Right lung (tissue), 5 donors: ENCODE data around the gene CALHM6. TPM values are rescaled to one million over a fixed set of nuclear protein-coding genes. Genes with fewer than 3 reads are reported as not detected.
"Not testable (repeated sequence)": the region's sequence is repeated elsewhere in the genome, so short reads cannot be mapped to it uniquely, and the experiment has no call there.

ENCODE experiments used
- DNase-seq, 2 donors: peaks; one replicate each; pipeline ENCODE4 v3.0.0-alpha.2; 2013
- polyA plus RNA-seq, 5 donors: library from polyadenylated mRNA; unstranded; fragments of 120-200 nt; gene quantifications; one replicate each; pipeline versions ENCODE4 v1.2.1 to v1.2.3, GENCODE V29; 2013; ENCODE audit warnings: inconsistent platforms in 1 of 5, low replicate concordance in 1 of 5; ENCODE audit not compliant: insufficient read length in 5 of 5, insufficient read depth in 1 of 5

The CALHM6 gene
- polyA plus RNA-seq, 5 donors: 3.1 to 8.0 (median 6.1) TPM

DNA sequence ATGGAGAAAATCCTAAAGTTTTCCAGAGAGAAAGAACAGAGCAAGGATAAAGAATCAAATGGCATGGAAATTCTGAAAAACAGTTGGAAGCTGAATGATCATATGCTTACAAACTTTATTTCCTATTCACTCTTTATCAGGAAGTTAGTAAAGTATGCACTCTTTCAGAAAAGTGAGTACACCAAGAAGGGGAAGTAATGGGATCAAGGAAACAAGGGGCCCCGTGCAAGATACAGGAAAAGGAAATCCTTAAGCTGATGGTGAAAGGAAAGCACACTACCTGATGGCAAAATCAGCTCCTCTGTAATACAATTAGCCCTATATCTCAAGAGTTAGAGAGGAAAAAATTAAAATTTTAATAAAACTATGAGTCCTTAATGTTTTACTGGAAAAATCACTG lies 14.0 kb downstream of the CALHM6 start:
- no peak for DNase-seq

DNA sequence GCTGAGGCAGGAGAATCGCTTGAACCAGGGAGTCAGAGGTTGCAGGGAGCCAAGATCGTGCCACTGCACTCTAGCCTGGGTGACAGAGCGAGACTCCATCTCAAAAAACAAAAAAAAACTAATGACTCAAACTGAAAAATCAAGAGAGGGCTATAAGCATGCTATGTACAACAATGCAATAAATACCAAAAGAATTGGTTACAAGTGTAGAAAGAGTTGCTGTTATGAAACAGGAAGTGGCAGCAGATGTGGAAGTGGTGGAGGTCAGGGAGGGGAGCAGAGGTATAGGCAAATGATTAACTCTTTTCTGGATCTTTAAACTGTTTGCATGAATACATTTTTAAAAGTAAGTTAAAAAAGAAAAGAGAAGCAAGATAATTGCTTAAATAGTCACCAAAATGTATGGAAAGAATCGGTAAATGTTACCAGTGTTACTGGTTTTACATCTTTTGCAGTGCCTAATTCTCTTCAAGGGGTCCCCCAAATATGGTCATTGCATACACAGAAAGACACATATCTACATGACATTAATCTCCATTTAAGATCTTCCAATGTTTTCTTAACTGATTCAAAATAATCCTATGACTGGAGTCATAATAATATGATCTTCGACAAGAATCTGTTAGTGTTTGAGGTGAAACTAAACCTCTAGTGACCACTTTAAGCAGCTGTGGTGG lies 15.0 kb downstream of the CALHM6 start:
- DNase-seq: no peak

DNA sequence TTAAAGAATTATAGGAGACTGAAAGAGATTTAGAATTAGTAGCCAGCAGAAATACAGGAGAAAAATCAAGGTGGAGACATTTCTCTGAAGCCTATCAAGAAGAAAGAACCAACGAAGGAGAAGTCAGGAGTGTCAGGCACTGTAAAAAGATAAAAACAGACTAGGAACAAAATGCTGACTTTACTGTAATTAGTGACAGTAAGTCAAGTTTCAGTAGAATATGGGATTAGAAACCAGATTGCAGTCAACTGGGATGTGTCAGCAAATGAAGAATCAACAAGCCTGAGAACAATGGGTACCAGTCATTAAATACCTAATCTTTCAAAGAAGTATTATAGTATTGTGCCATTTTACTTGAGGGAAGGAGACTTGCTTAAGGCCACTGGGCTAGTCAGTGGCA lies 21.6 kb downstream of the CALHM6 start:
- DNase-seq: no peak

DNA sequence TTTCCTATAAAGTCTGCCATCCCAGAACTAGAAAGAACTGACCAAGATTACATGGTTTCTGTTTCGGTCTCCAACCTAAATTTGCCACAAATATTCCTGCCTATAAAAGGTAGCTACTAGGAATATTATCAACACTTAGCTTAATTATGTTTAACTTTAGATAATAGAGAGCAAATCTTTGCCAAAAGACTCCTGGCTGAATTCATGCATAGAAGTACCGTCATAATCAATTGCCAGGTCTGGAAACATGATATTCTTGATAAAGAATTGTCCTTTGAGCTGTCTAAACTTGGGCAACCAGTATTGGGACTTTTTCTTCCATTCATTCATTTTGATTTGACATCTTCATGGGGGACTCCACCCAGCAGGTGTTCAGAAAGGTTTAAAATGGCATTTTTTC lies 22.4 kb downstream of the CALHM6 start:
- no peak for DNase-seq

DNA sequence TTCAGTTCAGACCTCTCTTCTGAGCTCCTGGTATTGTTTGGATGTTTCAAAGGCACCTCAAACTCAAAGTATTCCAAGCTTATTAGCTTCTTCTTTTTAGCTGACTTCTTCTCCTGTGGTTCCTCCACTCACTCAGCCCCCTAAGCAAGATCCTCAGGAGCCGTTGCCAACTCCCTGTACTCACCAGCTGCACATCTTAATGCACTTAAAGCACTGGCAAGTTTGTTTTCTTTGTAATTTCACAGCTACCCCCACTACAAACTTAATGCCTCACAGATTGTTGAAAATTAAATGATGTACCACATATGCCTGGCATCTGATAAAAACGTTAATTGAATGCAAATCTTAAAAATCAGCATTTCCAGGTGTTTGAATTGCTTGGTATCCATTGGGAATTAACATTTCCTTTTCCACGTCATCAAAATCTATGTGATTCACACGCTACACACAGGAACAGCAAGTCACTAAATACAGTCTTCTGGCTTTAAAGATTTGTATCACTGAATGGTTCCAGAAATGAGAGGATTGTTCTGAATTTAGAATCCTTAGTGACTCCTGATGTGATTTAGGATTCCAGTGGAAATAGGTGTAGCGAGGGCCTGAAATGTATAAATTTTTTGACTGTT lies 24.5 kb downstream of the CALHM6 start:
- DNase-seq: no peak

DNA sequence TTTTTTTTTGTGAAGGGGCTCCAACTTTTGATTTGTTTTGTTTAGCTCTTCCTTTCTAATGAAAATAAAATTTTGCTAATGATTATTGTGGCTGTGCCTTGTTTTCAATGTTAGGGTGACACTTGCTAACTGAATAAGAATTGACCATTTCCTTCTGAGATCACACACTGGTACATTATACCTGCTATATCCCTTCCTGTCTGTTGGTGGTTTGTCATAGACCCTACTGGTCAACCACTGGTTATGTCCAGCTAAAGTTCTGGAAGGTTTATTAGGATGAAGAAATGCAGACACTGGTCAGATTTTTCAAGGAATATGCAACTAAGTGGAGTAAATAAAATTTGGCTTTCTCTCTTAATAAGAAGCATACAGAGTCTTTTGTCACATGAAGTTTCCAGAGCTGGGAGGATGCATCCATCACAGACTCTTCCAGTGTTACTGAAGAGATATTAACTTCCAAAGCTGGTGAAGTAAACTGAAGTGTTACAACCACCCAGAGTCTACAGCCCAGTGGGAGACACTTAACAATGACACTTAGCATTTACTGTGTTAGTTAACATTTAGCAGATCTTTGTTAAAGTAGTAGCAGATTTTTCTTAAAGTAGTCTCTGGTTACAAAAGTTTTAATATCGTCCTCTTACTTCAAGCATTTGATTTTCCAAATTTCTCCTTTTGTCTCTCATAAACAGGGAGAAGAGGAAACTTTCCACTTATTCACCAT lies 30.6 kb downstream of the CALHM6 start:
- DNase-seq: no peak

DNA sequence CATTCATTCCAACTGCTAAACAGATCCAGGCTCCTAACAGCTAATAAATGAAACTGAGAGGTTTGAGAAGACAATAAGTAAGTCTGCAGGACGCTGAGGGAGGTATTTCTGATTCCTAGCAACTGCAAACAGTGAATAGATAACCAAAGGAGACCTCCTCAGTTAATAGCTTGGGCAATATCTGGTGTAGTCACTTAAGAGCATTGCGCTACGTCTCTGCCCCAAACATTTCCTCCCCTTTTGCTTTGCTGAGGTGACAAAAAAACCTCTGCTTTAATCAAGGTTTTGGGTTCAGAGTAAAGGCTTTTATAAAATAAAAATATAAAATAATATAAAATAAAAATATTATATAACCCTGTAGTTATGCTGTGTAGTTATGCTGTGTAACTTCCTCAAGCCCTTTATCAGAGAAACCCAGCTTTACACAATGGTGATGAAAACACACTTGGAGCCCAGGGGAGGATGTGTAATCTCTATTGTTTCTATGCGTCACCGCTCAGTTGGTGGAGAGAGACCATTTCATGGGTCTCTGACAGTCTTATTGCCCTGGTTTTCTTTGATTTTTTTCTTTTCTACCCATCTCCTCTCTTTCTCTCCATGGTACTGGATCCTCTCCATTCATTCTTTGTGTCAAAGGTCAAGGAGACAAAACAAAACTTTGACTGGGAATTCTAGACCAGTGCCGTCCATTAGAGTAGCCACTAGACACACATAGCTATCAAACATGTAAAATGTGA lies 31.3 kb downstream of the CALHM6 start:
- DNase-seq: no peak

DNA sequence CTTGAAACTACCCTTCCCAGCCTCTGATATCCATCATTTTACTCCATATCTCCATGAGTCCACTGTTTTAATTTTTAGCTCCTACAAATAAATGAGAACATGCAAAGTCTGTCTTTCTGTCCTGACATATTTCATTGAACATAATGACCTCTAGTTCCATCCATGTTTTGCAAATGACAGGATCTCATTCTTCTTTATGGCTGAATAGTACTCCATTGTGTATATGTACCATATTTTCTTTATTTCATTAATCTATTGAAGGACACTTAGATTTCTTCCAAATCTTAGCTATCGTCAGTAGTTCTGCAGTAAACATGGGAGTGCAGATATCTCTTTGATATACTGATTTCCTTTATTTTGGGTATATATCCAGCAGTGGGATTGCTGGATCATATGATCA lies 34.0 kb downstream of the CALHM6 start:
- DNase-seq: not testable (repeated sequence)

DNA sequence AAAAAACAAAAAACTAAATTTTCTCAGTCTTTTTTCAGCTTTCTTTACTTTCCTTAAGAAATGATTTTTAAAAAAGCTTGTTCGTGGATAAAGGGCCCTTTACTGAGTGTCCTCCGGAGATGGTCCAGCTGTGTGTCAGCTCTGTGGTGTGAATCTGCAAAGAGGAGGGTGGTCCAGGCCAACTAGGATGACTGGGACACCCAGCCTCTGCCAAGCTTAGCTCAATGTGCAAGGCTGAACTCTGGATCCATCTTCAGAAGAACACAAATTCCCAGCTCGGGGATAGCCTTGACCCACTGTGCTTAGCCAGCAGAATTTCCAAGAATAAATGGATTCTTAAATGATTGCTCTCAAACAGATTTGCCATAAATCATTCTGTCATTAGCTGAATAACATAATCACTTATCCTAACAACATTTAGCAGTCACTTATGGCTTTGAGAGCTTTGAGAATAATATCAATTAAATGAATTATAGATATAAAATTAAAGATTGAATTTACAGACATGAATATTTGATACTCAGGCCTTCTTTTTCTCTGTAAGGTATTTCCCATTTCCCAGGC lies 36.0 kb downstream of the CALHM6 start:
- peak; percentile 91 to 93 for DNase-seq

DNA sequence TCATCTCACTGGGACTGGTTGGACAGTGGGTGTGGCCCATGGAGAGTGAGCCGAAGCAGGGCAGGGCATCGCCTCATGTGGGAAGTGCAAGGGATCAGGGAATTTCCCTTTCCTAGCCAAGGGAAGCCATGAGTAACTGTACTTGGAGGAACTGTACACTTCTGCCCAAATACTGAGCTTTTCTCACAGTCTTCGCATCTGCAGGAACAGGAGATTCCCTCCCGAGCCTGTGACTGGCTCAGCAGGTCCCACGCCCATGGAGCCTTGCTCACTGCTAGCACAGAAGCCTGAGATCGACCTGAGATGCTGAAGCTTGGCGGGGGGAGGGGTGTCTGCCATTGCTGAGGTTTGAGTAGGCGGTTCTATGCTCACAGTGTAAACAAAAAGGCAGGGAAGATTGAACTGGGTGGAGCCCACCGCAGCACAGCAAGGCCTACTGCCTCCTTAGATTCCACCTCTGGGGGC lies 39.8 kb downstream of the CALHM6 start:
- DNase-seq: no peak

DNA sequence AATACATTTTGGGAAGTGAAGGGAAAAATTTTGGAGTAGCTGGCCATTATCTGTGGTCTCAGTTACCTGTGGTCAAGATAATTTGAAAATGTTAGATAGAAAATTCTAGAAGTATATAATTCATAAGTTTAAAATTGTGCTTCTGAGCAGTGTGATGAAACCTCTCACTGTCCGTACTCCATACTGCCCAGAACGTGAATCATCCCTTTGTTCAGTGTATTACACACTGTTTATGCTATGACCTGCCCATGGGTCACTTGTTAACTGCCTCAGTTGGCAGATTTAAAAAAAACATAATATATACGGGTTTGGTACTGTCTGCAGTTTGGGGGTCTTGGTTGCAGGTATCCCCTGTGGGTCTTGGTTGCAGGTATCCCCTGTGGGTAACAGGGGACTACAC lies 46.1 kb downstream of the CALHM6 start:
- DNase-seq: no peak

DNA sequence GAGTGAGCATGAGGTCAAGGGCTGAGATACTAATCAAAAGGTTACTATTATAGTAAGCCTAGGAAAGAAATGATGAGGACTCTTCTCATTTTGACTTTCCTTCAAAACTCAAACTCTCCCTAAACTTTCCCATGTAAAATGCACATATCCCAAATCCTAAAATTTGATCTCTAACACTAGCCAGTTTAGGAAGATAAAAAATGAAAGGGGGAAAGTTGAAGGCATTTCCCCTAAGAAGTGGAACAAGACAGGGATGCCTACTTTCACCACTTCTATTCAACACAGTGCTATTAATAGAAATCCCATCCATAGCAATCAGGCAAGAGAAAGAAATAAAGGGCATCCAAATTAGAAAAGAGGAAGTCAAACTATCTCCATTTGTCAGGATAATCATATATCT lies 47.4 kb downstream of the CALHM6 start:
- DNase-seq: no peak

DNA sequence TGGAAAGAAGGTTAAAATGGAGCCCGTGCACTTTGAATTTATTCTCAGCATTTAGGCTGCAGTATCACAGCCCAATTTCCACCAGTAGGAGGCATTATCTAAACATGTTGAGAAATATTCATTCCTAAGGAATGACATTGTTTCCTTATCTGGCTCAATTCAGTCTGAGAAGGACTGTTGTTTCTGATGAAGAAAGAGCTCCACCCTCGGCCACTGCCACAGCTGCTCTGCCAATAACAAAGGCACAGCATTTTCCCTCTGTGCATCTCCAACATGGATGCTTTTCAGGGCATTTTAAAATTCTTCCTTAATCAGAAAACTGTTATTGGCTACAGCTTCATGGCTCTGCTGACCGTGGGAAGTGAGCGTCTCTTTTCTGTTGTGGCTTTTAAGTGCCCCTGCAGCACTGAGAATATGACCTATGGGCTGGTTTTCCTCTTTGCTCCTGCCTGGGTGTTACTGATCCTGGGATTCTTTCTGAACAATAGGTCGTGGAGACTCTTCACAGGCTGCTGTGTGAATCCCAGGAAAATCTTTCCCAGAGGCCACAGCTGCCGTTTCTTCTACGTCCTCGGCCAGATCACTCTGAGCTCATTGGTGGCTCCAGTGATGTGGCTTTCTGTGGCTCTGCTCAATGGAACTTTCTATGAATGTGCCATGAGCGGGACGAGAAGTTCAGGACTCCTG lies 50.4 kb downstream of the CALHM6 start, which contains the start of gene CALHM5:
TSS of gene CALHM5 (plus strand) at position 216 of the 687 bp plus-strand sequence. CDS start at position 274, 58 bp downstream.
- DNase-seq: peak in 1 of 2 donors; percentile 68

DNA sequence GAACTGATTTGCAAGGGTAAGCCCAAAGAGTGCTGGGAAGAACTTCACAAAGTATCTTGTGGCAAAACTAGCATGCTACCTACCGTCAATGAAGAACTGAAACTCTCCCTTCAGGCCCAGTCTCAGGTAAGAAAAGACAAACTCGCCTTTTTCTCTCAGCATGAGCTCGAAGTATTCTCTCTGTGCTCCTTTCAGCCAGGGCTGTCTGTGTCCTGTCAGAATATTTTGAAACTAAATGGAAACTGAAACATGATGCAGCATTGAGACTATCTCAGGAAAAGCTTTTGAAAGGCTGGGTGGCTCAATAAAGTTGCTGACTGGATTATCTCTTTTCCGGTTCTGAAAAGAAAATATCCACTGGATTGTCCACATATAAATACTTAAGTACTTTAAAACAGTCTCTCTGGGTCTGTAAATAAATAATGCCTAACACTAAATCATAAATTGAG lies 51.0 kb downstream of the CALHM6 start:
- DNase-seq: peak in 1 of 2 donors; percentile 45

DNA sequence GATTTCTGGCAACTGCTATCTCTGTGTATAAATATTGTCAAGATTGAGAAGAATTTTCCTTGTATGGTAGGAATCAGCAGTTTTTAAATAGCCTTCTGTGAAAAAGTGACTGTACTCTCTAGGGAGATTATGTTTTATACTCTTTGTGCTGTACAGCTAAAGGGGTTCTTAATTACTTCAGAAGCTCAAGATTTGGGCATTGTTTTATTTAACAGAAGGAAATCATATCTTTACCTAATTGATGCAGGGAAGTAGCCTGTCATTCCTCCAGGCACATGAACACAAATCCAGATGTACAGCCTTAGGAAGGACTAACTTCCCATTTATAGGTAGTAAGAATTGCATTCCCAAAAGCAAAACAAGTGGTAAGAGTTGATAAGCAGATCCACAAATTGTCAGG lies 51.6 kb downstream of the CALHM6 start:
- DNase-seq: no peak

Other genes with a start within 250 kb of the CALHM6 start
- 10 to 100 TPM; 40.7 to 56.4 (median 47.4) TPM for gene TSPYL4, start 207.3 kb upstream of the CALHM6 start, polyA plus RNA-seq
- 10 to 100 TPM; 68.1 to 89.2 (median 79.0) TPM for gene TSPYL1, start 181.4 kb upstream of the CALHM6 start, polyA plus RNA-seq
- 10 to 100 TPM; 34.1 to 54.9 (median 50.0) TPM for gene DSE, start 90.4 kb upstream of the CALHM6 start, polyA plus RNA-seq
- gene CALHM5, start 50.3 kb downstream of the CALHM6 start, polyA plus RNA-seq: 1 to 10 TPM; 3.8 to 6.8 (median 6.3) TPM
- under 1 TPM; 0.31 to 0.95 (median 0.48) TPM for gene TRAPPC3L, start 84.3 kb downstream of the CALHM6 start, polyA plus RNA-seq
- under 1 TPM in 1 of 5 donors, not detected in 4; 0.13 TPM for gene CALHM4, start 92.4 kb downstream of the CALHM6 start, polyA plus RNA-seq
- gene RWDD1, start 110.1 kb downstream of the CALHM6 start, polyA plus RNA-seq: 100 to 1,000 TPM in 2 of 5 donors, 10 to 100 TPM in 3; 73.3 to 104 (median 80.1) TPM
- gene RSPH4A, start 155.1 kb downstream of the CALHM6 start, polyA plus RNA-seq: 10 to 100 TPM in 2 of 5 donors, 1 to 10 TPM in 3; 7.5 to 11.4 (median 9.2) TPM
- gene ZUP1, start 207.4 kb downstream of the CALHM6 start, polyA plus RNA-seq: 10 to 100 TPM; 13.0 to 18.1 (median 16.7) TPM
- gene KPNA5, start 219.8 kb downstream of the CALHM6 start, polyA plus RNA-seq: 10 to 100 TPM; 16.2 to 32.8 (median 30.4) TPM